Stimulated activated CD4-positive, alpha-beta T cell treated with anti-CD3 and anti-CD28 coated beads, Interleukin-15, amount 100 ng/mL, for 1 hour (primary cell): Measurements from ENCODE around the gene EDAR.

Source experiments
- DNase-seq, 2 donors: peaks; one replicate each; pipeline ENCODE4 v3.0.0-alpha.2; 2020; ENCODE audit warnings: low read depth in 1 of 2, low spot score in 1 of 2

The EDAR gene

DNA sequence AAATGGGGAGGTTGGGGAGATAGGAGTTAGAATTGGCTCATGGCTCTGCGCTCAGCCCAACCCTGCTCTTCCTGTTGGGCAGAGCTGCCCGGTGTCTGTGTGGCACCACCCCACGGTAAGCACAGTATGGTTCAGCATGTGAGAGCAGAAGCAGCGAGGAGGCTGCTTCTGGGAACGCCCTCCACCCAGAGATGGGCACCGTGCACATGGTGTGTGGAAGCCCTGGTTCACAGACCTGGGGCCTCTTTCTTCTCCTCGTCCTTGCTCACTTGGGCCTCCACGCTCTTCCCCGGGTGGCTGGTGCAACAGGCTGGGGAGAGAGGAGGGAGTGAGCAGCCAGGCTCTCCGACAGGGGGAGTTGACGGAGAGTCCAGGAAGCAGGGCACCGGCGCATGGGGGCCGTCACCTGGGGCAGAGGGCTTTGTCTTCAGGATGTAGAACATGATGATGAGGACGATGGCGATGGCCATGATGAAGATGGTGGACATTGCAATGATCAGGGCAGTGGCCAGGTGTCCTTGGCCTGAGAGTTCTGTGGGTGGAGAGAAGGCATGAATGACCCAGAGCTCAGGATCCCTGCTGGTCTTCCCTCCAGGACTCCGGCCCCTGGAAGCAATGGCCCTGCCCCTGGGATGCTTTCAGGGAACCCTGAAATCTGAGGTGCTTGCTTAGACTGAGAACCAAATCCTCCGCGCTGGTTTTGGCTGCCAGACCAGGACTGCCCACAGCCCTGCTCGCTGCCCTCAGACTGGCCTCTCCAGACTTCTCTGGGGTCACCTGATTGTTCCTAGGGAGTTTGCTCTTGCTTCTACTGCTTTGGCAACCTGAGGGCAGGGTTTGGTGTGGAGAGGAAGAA lies 78.3 kb downstream of the EDAR start:
- DNase-seq: no peak

DNA sequence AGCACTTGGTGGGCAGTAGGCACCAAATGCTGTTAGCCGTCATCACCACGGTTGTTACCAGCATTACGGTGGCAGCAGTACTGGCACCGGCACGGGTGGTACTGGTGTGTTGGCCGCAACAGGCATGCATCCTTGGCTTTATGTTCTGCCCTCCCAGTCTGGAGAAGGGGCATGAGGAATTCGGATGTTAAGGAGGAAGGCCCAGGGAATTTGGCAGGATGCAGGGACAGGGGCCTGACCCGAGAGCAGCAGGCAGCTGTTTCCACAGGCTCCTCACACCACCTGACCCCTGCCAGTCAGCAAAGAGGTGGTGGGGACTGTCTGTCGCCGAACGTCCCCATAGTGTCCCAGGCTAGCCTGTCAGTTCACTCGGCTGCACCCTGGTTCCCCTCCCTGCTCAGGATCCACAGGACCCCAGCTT lies 79.0 kb downstream of the EDAR start:
- DNase-seq: no peak

DNA sequence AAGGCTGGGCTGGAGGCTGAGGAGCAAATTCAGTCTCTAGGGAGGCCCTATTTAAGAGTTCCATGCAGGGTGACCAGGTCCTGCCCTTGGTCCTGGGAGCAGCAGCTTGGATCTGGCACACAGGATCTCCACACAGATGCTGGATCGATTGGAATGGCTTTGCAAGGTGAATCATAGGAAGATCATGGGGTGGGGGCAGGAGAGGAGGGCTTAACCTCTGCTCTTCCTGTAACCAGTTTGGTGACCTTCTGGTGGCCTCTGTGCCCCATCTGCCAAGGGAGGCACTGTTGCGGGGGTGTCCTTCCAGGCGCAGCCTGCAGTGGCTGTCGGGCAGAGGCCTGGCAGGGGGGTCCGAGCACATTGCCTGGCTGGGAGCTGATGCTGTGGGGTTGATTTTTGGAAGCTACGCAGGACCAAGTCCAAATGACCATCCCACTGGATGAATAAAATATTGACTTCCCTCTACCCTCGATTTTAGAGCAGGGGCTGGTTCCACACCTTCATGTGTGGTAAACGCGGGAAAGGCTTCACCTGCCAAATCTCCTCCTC lies 79.7 kb downstream of the EDAR start:
- no peak for DNase-seq

DNA sequence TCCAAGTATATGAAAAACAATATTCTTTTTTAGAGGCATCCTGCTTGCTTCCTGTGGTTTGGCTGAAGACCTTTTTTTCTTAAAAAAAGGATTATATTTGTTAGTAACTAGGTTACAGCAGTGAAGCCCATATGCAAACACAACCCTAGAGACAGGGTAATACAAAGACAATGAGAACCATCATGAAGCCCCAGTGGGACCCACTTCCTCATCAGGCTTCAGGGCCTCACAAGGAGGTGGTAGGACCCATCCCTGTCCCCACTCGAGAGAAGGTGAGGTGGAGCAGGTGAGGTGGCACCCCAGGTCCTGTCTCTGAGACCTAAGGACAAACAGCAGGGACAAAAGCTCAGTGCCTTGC lies 80.3 kb downstream of the EDAR start:
- no peak for DNase-seq

DNA sequence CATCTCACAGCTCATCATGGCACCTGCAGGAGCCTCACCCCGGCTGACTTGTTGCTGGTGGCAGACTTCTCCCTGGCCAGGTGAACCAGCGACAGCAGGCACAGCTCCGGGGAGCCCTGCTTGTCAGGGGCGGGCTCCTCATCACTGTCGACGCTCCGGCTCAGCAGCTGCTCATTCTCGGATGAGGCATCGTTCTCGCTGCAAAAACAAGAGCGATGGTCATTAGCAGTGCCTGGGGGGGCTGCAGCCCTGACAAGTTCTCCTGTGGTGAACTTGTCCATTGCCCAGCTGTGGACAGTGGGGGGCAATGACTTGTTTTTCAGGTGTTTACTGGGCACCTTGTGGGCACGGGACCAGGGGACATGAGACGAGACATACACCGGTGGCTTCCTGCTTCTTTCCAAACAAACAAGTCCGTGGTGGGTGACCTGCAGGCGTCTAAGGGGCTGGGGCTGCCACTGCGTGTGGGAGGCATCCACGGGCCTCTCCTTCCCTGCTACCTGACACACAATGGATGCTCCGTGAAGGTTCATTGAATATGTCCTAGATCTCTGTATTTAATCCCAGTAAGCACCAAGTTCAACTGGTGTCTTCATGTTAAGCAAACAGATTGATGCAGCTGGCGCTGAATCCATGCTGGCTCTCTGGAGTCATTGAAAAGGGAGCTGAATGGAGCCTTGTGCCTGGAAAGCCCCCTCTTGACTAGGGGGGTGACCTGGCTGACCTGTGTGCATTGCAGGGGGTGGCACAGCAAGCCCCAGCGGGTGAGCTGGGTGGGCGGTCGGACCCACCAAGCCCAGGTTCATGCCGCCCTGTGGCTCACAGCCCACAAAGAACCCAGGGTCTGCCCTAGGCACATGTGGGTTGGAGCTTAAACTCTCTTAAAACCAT lies 81.0 kb downstream of the EDAR start:
- no peak for DNase-seq

DNA sequence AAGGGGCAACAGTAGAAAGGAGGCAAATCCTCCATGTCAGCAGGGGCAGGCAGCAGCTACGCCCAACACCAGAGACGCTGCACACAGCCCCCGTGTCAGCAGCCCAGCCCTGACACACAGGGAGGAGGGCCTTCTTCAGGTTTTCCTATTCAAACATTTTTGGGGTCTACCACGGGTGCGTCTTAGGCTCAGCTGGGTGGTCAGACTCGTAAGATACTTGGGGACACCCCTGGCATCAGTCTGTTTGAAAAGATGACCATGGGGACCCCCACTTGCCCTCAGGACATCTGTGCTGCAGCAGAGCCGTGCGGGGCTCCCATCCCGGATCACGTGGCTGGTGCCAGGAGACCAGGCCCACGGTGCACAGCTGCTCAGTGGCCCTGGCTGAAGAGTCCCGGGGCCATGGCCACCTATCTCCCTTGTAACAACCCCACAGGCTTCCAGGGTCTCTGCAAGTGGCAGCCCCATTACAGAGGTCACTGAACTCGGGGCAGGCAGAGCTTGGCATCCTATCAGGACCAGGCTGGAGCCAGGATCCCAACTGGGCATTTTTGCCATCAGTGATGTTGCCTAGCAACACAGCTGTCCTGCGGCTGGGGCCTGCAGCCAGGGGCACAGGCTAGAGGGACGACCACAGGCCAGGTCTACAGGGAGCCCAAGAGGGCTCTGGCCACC lies 82.5 kb downstream of the EDAR start:
- DNase-seq: no peak

DNA sequence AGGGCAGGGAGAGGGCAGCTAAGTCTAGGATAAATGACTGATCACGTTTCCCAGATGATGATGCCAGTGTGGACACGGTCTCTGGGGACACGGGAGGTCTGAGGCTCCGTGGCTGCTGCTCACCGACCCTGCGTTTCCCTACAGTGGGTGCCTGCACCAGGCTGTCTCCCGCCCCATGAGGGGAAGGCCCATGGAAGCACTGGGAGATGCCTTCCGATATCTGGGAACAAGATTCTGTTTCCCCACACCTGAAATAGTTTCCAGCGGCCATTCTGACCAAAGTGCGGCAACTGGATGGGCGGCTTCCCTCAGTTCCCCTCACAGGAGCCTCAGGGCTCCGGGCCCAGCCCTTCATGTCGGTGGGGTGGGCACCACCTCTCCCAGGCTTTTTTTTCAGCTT lies 83.1 kb downstream of the EDAR start:
- DNase-seq: no peak

DNA sequence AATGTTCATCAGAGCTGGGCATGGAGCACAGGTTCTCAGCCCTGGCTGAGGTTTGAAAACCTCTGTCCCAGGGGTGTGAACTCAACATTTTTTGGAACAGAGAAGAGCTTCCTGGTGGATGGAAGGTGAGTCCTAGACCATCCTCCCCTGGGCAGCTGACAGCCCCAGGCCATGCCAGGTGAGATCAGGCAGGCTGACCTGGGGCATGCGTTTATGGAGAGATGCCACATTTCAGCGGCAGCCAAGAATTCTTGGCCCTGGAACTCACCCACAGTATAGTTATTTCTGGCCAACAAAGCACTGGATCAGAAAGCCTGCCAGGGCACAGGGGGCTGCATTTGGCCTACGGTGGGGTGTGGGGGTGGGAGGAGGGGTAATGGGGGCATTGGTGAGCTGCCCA lies 83.8 kb downstream of the EDAR start:
- DNase-seq: no peak

DNA sequence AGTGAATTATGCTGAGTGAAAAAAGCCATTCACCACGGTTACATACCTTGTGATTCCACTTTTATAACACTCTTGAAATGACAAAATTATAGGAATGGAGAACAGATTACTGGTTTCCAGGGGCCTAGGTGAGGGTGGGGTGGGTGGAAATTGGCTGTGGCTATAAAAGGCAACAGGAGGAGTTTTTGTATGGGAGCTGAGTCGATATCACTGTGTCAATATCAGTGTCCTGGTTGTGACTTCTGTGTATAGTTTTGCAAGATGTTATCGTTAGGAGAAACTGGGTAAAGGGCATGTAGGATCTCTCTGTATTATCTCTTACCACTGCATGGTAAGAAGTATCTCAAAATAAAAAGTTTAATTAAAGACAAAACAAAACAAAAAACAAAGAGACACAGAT lies 84.3 kb downstream of the EDAR start:
- no peak for DNase-seq

DNA sequence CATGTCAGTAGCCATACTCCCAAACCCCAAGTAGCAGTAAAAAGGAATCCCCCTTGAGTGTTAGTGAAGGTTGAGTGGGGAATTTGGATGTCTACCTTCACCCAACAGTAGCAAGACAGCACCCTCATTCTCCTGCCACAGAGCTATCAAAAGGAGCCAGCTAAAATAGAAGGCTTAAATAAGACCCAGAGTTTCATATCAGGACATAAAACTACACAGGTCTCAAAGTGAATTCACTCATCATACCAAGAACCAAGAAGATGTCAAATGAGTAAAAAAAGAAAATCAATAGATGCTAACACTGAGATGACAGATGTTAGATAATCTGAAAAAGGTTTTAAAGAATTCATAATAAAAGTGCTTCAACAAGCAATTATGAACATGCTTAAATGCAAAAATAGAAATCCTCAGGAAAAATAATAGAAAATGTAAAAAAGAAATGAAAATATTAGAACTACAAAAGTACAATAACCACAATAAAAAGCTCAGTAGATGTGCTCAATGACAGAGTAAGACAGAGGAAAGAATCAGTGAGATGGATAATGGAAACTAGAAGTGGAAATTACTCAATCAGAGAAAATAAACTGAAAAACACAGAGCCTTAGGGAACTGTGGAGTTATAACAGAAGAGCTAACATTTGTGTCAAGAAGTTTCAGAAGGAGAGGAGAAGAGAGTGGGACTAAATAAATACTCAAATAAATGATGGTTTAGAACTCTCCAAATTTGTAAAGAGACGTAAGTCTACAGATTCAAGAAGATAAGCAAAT lies 90.5 kb downstream of the EDAR start:
- DNase-seq: no peak

DNA sequence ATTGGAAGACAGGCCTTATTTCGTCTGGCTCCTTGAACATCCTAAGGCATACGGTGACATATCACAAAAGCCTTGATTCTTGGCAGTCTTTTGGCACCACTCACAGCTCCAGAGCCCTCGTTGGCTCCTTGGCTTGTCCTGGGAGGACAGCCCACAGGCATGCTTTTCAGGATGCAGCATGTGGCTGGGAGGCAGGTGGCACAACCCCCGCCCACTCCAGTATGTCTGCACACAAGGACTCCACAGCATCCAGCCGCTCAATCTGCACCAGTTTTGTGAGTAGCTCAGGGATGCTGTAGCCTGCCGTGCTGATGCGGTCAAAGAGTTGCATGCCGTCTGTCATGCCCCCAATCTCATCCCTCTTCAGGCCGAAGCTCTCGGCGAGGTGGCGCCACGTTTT lies 92.3 kb downstream of the EDAR start:
- no peak for DNase-seq

DNA sequence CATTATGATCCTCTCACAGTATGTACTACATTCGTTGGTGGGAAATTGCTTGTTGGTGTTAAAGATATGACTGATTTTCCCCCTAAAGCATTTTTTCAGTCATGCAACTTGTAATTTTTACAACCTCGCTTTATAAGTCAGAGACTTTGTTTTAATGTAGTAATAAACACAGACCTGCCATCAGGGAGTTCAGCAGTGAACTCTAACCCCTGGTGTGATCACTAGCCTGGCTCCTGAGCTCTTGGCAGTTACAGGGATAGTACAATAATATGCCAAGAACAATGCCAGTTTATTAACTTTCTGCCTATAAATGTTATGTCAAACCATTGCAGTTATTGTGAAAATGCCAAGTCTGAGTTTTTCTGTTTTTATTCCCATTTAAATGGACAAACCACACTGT lies 93.8 kb downstream of the EDAR start:
- no peak for DNase-seq

DNA sequence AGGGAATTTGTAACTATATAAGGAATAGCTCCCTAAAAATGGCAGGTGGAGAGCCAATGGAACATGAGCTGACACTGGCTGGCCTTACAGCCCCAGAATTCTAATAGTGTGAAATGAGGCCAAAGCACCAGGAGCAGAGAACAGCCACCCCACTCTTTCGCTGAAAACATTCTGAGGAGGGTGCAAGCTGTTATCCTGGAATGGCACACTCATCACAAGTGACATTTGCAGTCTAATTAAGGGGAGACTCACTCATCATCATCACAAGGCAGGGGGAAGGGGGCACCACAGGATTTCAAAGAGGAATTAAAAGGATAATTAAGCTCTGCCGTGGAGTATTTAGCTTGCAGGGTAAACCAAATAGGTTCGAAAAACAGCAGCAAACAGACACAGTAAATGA lies 94.3 kb downstream of the EDAR start:
- no peak for DNase-seq

DNA sequence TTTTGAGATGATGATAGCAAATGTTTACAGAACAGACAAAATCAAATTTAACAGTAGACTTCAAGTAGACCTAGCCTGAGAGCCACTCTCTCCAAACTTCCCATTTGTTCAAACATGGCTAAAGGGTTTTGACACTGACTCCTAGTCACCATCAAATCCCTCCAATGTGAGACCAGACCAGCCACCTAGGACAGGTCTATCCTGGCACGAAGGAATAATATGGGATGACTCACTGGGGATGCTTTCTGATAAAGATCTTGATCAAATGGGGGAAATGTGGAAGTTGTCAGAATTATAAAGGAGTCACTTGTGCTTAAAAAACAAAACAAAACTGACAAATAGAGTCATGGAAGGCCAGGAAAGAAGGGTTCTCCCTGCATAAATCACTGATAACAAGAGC lies 95.7 kb downstream of the EDAR start:
- no peak for DNase-seq

DNA sequence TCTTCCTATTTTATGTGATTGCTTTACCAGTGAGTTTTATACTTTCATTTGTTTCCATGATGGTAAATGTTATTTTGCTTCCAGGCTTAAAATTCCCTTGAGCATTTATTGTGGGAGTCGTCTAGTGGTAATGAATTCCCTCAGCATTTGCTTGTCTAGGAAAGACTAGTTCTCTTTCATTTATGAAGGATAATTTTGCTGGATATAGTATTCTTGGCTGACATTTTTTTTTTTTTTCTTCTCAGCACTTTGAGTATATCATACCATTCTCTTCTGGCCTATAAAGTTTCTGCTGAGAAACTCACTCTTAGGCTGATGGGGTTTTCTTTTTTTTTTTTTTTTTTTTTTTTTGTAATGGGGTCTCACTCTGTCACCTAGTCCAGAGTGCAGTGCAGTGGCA lies 99.1 kb downstream of the EDAR start:
- no peak for DNase-seq

DNA sequence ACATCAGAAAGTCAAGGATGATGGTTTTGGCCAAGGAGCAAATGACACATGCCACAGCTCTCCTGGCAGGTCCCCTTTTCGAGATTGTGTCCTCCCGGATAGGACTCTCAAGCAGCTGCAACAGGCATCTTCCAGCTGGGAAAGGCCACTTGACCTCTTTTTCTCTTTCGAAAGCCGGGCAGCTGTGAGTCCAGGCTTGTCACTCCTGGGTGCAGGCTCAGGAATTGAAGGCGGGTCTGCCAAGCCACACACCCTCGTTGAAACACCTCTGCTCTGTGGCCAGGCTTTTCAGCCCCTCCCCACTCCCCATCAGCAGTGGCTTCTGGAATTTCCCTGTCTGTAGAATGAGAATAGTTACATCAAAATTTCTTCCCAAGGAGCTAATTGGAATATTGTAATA lies 104.4 kb downstream of the EDAR start:
- DNase-seq: no peak

DNA sequence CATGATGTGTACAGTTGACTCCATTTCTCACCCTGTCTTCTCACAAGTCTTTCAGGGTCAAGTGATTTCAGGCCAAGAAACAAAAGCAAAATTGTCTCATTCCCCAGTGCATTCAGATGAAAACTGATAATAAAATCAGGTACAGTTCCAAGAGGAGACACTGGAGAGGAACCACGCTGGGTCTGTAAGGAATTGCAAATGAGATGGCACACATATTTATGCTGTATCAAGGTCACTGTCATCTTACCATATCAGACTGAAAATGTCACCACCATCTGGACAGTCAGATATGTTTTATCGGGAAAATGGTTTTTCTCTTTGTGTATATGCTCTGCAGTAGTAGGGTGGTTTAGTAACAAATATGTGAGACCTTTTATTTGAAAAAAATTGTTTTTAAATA lies 110.7 kb downstream of the EDAR start:
- no peak for DNase-seq

DNA sequence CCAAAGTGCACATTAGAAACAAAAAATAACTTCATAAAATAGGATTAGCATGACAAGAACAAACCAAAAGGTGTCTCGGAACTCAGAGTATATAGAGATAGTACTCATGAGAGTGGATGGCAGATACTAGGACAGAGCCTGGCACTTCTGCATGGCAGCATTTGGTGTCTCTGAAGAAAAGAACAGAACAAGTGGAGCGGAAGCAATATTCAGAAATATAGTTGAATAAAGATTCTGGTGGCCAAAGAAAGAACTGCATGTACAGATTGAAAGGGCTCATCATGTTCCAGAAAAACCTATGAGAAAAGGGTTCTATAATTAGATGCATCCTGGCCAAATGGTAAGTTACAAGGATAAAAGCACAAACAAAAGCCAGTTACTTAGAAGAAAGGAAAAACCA lies 111.5 kb downstream of the EDAR start:
- no peak for DNase-seq

DNA sequence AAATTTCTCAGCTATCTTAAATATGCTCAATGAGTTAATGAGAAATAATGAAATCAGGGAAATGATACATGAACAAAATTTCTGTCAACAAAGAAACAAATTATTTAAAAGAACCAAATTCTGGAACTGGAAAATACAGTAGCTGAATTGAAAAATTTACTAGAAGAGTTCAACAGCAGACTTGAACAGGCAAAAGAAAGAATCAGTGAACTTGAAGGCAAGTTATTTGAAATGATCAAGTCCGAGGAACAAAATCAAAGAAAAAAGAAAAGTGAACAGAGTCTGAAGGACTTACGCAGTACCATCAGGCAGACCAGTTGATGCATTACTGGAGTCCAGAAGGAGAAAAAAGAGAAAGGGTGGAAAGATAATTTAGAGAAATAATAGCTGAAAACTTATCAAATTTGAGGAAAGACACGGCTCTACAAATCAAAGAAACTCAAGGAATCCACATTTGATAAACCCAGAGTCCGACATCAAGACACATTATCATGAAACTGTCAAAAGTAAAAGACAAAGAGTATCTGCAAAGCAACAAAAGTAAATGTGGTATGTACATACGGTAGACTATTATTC lies 118.9 kb downstream of the EDAR start:
- no peak for DNase-seq

DNA sequence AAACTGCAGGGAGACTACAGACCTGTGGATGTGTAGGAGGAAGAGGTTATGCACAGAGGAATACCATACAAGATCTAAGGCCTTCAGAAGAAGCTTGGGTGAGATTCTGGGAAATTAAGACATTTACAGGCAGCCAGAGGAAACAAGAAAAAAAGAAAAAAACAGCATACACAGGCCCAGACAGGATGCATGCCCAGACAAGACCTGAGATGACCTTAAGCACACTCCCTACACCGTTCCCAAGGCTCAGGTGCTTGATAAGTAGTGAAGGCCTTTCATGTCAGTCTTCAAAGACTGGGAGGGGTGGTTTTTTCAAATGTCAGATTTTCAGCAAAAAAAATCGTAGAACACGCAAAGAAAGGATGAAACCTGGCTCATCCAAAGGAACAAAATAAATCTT lies 119.5 kb downstream of the EDAR start:
- no peak for DNase-seq

DNA sequence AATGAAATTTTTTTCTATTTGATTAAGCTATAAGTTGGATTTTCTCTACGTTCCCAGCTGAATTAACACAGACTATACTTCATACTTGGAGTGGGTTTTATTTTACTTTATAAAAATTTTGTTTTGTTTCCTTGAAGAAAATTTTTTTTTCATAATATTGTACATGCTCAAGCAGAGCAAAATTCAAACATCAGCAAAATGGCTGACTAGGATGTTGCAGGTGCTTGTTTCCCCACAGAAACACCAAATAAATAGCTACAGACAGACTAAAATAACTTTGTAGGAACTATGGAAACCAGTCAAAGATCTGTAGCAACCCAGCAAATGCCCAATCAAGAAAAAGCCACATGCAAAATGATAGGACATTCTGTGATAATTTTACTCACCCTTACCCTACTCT lies 120.1 kb downstream of the EDAR start:
- no peak for DNase-seq
